Skin epidermis (tissue), 12 donors: ENCODE measurements around the gene CBLC.

Experiments
- H3K27ac ChIP-seq, 21 experiments: fragments of 200-600 bp; sonication (generic) in 11 of 21; one replicate each; pipeline ENCODE4 v1.5.0; 2020; ENCODE audit warnings: mild to moderate bottlenecking in 3 of 21, inconsistent platforms in 2 of 21, moderate library complexity in 2 of 21
- H3K4me3 ChIP-seq, 7 experiments: fragments of 200-600 bp; sonication (generic) in 2 of 7; one replicate each; pipeline ENCODE4 v1.5.0; 2020; ENCODE audit warnings: inconsistent platforms in 2 of 7, mild to moderate bottlenecking in 2 of 7, moderate library complexity in 1 of 7

Gene CBLC, protein sequence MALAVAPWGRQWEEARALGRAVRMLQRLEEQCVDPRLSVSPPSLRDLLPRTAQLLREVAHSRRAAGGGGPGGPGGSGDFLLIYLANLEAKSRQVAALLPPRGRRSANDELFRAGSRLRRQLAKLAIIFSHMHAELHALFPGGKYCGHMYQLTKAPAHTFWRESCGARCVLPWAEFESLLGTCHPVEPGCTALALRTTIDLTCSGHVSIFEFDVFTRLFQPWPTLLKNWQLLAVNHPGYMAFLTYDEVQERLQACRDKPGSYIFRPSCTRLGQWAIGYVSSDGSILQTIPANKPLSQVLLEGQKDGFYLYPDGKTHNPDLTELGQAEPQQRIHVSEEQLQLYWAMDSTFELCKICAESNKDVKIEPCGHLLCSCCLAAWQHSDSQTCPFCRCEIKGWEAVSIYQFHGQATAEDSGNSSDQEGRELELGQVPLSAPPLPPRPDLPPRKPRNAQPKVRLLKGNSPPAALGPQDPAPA

DNA sequence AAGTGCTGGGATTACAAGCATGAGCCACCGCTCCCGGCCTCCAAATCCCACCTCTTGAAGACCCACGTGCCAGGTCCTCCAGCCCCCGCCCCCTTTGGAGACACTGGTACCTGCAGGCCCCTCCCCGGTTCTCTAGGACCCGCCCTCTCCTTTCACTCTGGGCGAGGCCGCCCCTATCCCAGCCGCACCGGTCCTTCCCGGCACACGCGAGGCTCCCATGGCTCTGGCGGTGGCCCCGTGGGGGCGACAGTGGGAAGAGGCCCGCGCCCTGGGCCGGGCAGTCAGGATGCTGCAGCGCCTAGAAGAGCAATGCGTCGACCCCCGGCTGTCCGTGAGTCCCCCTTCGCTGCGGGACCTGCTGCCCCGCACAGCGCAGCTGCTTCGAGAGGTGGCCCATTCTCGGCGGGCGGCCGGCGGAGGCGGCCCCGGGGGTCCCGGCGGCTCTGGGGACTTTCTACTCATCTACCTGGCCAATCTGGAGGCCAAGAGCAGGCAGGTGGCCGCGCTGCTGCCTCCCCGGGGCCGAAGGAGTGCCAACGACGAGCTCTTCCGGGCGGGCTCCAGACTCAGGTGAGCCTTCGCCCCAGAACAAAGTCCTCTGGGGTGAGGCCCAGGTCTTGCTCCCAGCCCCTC is at the start of gene CBLC:
Gene CBLC, plus strand, starts transcription at position 176 of the 633 bp plus-strand sequence. Its CDS starts 42 bp downstream, at position 218.
- peak within 1 kb of the TSS; percentile 32 to 57 (median 38) for H3K4me3 ChIP-seq
- H3K27ac ChIP-seq = peak within 1 kb of the TSS; percentile 53 to 89 (median 81)

DNA sequence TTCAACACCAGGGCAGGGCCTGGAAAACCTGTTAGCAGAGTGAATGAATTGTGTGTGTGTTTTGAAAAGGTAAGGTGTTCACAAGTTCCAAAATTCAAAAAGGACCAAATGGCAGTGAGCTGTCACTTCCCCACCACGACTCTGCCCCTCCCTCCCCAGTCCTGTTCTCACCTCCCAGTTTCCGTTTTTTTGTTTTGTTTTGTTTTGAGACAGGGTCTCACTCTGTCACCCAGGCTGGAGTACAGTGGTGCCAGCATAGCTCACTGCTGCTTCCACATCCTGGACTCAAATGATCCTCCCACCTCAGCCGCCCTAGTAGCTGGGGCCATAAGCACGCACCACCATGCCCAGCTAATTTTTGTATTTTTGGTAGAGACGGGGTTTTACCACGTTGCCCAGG is 49.5 kb upstream of the CBLC start:
- H3K4me3 ChIP-seq = no peak overlapping the region

DNA sequence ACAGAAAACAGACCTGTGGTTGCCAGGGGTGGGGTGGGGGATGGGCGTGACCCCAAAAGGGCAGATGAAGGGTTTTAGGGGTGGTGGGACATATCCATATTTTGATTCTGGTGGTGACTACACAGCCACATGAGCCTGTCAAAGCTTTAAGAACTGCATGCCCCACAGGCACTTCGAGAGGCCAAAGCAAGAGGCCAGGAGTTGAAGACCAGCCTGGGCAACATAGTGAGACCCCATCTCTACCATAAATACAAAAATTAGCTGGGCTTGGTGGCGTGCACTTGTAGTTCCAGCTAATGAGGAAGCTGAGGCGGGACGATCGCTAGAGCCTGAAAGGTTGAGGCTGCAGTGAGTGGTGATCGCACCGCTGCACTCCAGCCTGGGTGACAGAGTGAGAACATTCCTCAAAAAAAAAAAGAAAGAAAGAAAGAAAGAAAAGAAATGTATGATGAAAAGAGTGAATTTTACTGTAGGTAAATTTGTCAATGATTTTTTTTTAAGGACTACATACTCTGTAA is 48.1 kb upstream of the CBLC start:
- Histone ChIP-seq H3K27ac (no peak overlapping the region), H3K4me3 (no peak overlapping the region)

More for the DNA sequence above, 49.5 kb upstream of the CBLC start:
- H3K27ac ChIP-seq = peak overlapping the region in 2 of 21 experiments; percentile 3 to 28

DNA sequence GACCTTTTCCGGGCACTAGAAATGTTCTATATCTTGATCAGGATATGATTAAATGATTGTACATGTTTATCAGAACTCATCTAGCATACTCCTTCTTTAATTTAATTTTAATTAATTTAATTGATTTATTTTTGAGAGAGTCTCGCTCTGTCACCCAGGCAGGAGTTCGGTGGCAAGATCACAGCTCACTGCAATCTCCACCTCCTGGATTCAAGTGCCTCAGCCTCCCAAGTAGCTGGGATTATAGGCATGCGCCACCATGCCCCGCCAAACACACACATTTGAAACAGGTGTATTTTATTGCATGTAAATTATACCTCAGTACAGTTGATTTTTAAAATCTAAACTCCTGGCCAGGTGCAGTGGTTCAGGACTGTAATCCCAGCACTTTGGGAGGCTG is 46.6 kb upstream of the CBLC start:
- no peak overlapping the region for H3K4me3 ChIP-seq
- H3K27ac ChIP-seq = no peak overlapping the region

DNA sequence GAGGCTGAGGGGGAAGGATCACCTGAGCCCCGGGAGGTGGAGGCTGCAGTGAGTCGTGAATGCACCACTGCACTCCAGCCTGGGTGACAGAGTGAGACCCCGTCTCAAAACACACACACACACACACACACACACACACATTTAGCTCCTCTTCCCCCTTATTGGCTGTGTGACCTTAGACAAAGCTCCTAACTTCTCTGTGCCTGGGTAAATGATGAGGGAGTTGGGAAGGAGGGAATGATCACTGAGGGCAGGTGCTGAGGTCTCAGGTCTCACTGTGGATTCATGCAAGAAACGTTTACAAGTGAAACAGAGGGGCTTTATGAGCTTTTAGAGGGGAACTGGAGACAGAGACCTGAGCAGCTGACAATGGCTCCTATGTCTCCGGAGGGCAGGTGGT is 46.1 kb upstream of the CBLC start:
- H3K27ac ChIP-seq = no peak overlapping the region
- H3K4me3 ChIP-seq = no peak overlapping the region

DNA sequence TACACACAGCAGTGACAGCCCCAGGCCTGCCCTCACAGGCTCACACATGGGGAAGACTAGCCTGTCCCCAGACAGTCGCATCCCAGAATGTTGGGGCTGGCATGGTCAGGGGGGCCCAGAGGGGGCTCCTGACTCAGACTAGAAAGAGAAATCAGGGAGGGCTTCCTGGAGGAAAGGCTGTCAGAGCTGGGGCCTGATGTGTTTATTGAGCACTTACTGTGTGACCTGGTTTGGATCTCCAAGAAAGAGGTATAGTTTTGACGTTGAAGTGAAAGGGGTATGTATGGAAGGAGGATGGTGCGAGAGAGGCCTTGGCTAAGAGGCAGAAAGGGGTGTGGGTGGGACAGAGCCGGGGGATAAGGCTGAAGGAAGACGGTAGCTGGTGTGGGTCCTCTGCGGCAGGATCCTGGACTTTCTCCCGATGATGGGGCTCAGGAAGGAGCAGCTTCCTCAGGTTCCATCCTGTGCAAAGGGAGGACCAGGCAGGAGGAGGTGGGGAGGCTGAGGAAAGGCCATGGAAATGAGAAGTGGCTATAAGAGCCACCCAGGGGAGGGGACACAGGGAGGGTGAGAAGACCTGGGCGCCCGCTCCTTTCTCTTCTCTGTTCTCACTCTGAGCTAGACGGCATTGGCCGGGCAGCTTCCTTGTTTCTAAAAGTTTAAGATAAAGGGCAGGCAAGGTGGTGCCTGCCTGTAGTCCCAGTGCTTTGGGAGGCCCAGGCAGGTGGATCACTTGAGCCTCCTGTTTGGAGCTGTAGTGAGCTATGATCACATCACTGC is 45.3 kb upstream of the CBLC start:
- Histone ChIP-seq H3K4me3 (no peak overlapping the region), H3K27ac (no peak overlapping the region)

DNA sequence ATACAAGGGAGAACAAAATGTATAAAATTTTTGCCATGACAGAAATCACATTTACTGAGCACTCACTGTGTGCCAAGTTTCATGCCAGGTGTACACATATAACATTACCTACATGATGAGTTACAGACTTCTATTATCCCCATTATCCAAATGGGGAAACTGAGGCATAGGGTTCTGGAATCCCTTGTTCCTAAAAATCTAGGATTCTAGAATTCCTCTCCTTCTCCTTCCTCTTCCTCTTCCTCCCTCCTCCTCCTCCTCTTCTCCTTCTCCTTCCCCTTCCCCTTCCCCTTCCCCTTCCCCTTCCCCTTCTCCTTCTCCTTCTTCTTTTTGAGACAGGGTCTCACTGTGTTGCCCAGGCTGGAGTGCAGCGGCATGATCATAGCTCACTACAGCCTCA is 43.3 kb upstream of the CBLC start:
- H3K27ac ChIP-seq = peak overlapping the region in 3 of 21 experiments; percentile 6 to 50 (median 30)

DNA sequence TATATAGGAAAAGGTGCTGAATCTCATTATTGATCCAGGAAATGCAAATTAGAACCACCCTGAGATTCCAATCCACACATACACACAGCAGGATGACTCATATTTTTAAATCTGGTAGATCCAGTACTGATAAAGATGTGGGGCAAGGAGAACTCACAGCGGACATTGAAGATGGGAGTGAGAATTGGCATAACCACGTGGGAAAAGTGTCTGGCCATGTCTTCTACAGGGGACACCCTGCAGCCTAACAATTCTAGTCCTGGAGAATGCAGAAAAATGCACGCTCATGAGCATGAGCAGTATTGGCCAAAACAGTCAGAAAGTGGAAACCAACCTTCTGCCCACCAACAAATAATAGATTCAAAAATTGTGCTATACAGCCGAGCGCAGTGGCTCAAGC is 42.7 kb upstream of the CBLC start:
- H3K4me3 ChIP-seq = no peak overlapping the region

More for the DNA sequence above, 43.3 kb upstream of the CBLC start:
- H3K4me3 ChIP-seq = no peak overlapping the region

DNA sequence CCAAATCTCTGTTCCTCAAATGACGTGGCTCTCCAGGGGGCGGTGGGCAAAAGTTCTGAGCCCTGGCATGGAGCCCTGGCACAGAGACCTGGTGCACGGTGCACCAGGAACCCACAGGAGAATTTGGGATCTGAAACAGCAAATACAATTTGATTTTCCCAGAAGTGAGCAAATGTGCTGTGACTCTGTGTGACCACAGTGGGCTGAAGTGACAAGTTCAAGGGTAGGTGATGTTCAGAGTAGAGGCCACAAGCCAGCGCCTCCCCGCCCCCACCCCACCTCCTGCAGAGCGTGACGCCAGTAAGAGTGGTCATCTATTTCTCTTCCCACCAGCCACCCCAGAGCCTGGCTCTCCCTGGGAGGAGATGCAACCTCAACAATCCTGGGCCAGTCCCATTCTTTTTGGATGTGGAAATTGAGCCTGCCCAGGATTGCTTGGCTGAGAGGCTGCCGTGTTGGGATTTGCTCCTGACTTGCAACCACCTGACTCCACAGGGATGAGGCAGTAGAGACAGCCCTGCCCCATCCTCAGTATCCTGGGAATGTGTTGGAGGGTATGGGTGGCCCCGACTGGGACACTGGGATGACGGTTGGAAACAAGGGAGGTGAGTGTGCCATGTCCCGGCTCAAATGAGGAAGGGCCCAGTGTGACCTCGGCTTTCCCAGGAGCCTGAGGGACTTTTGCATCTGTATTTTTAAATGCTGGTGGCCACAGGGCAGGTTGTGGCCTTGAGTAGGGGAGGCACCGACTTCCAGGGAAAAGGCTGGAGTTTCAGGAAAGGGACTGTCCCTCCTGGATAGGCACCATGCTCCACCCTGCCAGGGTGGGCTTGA is 40.2 kb upstream of the CBLC start:
- H3K27ac ChIP-seq = peak overlapping the region in 18 of 21 experiments; percentile 4 to 81 (median 66)
- no peak overlapping the region for H3K4me3 ChIP-seq

More for the DNA sequence above, 42.7 kb upstream of the CBLC start:
- H3K27ac ChIP-seq = peak overlapping the region in 3 of 21 experiments; percentile 6 to 30 (median 24)

DNA sequence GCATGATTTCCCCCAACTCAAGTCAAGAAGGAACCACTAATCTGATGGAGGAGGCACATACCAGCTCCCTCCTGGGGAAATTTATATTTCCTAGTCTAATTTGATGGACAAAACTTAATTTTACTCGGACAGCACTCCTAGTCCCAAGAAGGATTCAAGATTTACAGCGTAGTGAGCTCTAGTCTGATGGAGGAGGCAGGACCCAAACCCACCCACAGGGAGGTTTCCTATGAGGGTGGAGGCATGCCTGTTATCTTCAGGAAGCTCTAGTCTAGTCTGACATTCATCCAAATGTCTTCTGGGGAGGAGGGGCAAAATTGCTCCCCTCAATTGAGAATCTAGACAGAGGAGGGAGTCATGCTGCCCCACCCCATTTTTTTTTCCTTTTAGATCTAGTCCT is 39.6 kb upstream of the CBLC start:
- Histone ChIP-seq H3K4me3 (no peak overlapping the region), H3K27ac (peak overlapping the region in 17 of 21 experiments; percentile 4 to 81 (median 66))

DNA sequence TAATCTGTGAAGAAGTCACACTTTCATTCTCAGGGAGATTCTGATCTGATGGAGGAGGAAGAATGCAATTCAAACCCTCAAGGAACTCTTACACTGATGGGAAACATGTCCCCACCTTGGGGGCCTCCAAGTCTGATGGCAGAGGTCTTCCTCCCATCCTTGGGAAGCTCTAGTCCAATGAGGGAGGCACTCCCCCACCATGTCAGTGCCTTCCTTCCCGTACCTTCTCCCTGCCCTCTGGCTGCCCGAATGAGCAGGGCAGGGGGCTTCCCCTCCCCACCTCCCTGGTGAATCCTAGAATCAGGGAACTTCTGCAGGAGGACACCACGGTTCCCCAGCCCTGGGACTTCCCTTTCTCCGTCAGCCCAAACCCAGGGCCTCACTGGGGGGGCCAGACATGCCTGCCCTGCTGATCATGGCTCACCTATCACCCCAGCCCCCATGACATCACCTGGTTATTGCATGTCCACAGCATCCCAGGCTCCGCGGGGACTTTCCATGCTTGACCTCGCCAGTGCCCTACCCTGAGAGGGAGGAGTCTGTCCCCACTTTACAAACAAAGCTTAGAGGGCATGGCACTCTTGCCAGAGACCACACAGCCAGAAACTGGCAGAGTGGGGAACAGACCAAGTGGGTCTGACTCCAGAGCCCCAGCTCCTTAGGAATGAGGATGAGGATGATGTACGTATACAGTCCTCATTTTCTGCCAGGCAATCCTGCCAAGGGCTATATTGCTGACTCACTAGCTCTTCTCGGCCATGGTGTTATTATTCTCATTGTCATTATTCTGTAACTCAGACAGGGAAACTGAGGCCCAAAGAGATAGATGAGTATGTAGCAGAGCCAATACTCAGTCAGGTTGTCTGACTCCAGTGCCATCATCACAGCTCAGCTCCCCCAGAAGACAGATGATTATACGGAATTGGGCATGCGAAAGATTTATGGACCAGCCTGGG is 38.8 kb upstream of the CBLC start:
- H3K27ac ChIP-seq = peak overlapping the region in 13 of 21 experiments; percentile 3 to 81 (median 68)
- H3K4me3 ChIP-seq = no peak overlapping the region

DNA sequence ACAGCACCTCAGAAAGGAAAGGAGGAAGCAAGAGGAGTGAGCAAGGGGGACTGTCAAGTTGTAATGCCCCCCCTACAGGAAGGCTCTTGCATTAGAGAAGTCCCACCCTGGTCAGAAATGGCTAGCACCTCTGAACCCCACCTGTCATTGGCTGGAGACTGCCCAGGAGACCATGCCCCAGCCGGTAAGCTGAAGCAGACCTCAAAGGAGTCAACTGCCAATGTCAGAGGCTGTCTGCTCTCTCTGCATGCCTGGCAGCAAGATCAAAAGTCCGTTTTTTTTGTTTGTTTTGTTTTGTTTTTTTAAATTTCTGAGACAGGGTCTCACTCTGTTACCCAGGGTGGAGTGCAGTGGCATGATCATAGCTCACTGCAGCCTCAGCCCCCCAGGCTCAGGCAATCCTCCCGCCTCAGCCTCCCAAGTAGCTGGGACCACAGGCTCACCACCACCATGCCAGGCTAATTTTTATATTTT is 37.3 kb upstream of the CBLC start:
- no peak overlapping the region for H3K4me3 ChIP-seq
- H3K27ac ChIP-seq = peak overlapping the region in 18 of 21 experiments; percentile 75 to 99 (median 92)

DNA sequence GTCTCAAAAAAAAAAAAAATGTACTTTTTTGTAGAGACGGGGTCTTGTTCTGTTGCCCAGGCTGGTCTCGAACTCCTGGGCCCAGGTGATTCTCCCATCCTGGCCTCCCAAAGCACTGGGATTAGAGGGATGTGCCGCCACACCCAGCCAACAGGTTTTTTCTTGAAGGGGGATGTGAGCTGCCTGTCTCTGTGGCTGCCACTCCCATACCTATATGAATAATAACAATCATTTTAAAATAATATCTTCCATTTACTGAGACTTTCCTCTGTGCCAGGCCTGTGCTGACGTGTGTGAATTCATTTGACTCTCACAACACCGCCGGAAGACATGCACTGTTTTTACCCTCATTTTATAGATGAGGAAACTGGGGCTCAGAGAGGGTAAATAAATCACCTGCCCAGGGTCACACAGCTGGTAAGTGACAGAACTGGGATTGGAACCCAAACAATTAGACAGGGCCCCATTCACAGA is 36.4 kb upstream of the CBLC start:
- Histone ChIP-seq H3K27ac (peak overlapping the region in 20 of 21 experiments; percentile 71 to 99 (median 92)), H3K4me3 (no peak overlapping the region)

DNA sequence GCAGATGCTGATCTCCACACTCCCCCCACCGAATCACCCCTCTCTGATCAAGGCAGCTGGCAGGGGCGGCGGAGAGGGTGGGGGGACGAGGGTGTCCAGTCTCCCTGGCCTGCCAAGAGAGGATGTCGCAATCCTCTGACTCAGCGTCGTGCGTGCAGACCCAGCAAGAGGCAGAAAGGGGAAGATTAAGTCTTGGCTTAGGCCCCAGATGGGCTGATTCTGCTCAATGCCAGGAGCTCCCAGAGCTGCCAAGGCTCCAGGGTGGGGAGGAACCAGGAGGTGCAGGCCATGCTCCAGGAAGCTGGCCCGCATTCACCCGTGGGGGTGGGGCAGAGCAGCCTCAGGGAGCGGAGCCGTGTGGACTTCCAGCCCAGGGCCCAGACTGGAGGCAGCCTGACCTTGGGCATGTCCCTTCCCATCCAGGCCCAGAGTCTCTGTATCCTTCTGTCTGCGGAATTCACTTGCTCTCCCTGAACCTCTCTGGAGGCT is 35.8 kb upstream of the CBLC start:
- H3K27ac ChIP-seq = peak overlapping the region; percentile 31 to 99 (median 91)
- no peak overlapping the region for H3K4me3 ChIP-seq

DNA sequence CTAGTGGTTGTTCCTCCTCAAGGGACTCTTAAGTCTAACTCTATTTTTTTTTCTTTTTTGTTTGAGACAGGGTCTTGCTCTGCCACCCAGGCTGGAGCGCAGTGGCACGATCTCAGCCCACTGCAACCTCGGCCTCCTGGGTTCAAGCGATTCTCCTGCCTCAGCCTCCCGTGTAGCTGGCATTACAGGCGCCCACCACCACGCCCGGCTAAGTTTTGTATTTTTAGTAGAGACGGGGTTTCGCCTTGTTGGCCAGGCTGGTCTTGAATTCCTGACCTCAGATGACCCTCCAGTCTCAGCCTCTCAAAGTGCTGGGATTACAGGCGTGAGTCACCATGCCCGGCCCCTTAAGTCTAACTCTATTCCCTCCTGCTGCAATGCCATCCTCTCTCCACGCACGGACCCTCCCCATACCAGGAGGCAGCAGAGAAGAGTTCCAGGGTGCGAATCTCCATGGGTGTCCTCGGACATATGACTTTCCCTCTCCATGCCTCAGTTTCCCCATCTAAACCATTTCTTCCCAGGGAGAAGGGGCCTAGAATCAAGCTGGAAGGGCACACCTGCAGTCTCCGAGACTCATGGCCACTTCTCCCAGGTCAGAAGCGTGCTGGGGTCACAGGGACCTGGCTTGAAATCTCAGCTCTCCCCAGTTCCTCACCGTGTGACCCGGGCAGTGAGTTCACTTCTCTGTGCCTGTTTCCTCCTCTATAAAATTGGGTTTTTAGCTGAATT is 35.2 kb upstream of the CBLC start:
- Histone ChIP-seq H3K4me3 (no peak overlapping the region), H3K27ac (peak overlapping the region; percentile 31 to 99 (median 91))

DNA sequence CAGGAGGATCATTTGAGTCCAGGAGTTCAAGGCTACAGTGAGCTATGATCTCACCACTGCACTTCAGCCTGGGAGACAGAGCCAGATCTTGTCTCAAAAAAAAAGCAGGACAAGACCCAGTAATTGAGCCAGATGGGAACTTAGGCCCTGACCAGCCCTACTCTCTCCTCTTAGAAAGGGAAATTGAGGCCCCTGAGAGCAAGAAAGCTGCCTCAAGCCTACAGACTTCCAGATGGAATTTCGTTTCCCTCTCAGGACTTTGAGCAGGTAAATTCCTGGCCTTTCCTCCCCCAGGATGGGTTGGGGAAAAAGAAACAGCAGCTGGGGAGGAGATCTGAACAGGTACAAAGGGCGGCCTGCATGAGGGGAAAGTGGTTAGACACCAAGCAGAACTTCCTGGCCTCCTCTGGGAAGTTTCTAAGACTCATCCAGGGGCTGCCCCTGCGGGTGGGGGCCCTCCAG is 32.8 kb upstream of the CBLC start:
- peak overlapping the region; percentile 26 to 99 (median 96) for H3K27ac ChIP-seq
- no peak overlapping the region for H3K4me3 ChIP-seq
